HepG2 (cell line): ENCODE results near the gene SLC6A8. TPM values are rescaled to one million over a fixed set of nuclear protein-coding genes. Genes with fewer than 3 reads are reported as not detected.

Experiments
- DMTF1 ChIP-seq: sonication (generic); formaldehyde crosslinking; IDR thresholded peaks from 2 replicates; pipeline ENCODE4 v1.4.0; 2020; ENCODE audit warnings: mild to moderate bottlenecking, missing genetic modification reagents
- NR2F6 ChIP-seq, 2 experiments: IDR thresholded peaks; 2 replicates each; pipeline ENCODE4 v1.6.1; 2016; ENCODE audit warnings: antibody characterized with exemption in 1 of 2, mild to moderate bottlenecking in 1 of 2
- NR3C1 ChIP-seq: sonication (generic); formaldehyde crosslinking; IDR thresholded peaks from 2 replicates; pipeline ENCODE4 v1.4.0; 2020; ENCODE audit warnings: missing genetic modification reagents
- PREB ChIP-seq: sonication (generic); formaldehyde crosslinking; IDR thresholded peaks from 2 replicates; pipeline ENCODE4 v1.4.0; 2020; ENCODE audit warnings: missing genetic modification reagents
- RBFOX2 ChIP-seq: fragments of 200-400 bp; formaldehyde crosslinking; IDR thresholded peaks from 2 replicates; pipeline ENCODE4 v1.6.1; 2017; ENCODE audit warnings: low read depth, mild to moderate bottlenecking, low read length
- SRSF1 ChIP-seq: fragments of 200-400 bp; formaldehyde crosslinking; optimal IDR thresholded peaks from 2 replicates; pipeline ENCODE3; 2017; ENCODE audit warnings: mild to moderate bottlenecking, low read depth, low read length, moderate library complexity
- ZBTB40 ChIP-seq, 2 experiments: fragments of 450-650 bp in 1 of 2; sonication (generic) in 1 of 2; formaldehyde crosslinking in 1 of 2; IDR thresholded peaks; 2 replicates each; pipeline versions ENCODE4 v1.6.1 to v1.8.0; 2016 to 2022; ENCODE audit warnings: antibody characterized with exemption in 1 of 2, mild to moderate bottlenecking in 1 of 2, missing genetic modification reagents in 1 of 2
- ZFP36L2 ChIP-seq: sonication (generic); formaldehyde crosslinking; IDR thresholded peaks from 2 replicates; pipeline ENCODE4 v1.4.0; 2020; ENCODE audit warnings: missing genetic modification reagents
- polyA plus RNA-seq, 8 experiments: library from polyadenylated mRNA; depleted of rRNA in 3 of 8; stranded (reverse) in 7 of 8; unstranded in 1 of 8; fragments of >200 nt; fragmentation: Illumina TruSeq in 4 of 8; extraction: Trizol in 4 of 8; gene quantifications; 2 replicates each; pipeline versions ENCODE4 v1.2.1 to v1.2.3, GENCODE V29; 2011 to 2016; ENCODE audit warnings: low read depth in 4 of 8, missing spikeins in 1 of 8, mixed read lengths in 1 of 8; ENCODE audit not compliant: insufficient read depth in 1 of 8
- total RNA-seq, 5 experiments: library from RNA; depleted of rRNA; stranded (reverse); fragments of >200 nt; fragmentation: Illumina TruSeq; extraction: Trizol; gene quantifications; 2 replicates each; pipeline ENCODE4 v1.2.3, GENCODE V29; 2016; ENCODE audit warnings: low read depth in 1 of 5
- TF ChIP-seq, protein P1 (sequence below): sonication (generic); formaldehyde crosslinking; IDR thresholded peaks from 2 replicates; pipeline ENCODE4 v1.4.0; 2020; ENCODE audit warnings: missing genetic modification reagents

Gene SLC6A8
- total and polyA plus RNA-seq, 2 of the 13 experiments (the other 11 are each of a cell fraction or from before 2014, with no cell fraction given) = 13.9 to 176 TPM

GRCh38 chrX:153642655-153643430 lies 44.9 kb upstream of the SLC6A8 start (continued):
- TF ChIP-seq, protein P1, sequence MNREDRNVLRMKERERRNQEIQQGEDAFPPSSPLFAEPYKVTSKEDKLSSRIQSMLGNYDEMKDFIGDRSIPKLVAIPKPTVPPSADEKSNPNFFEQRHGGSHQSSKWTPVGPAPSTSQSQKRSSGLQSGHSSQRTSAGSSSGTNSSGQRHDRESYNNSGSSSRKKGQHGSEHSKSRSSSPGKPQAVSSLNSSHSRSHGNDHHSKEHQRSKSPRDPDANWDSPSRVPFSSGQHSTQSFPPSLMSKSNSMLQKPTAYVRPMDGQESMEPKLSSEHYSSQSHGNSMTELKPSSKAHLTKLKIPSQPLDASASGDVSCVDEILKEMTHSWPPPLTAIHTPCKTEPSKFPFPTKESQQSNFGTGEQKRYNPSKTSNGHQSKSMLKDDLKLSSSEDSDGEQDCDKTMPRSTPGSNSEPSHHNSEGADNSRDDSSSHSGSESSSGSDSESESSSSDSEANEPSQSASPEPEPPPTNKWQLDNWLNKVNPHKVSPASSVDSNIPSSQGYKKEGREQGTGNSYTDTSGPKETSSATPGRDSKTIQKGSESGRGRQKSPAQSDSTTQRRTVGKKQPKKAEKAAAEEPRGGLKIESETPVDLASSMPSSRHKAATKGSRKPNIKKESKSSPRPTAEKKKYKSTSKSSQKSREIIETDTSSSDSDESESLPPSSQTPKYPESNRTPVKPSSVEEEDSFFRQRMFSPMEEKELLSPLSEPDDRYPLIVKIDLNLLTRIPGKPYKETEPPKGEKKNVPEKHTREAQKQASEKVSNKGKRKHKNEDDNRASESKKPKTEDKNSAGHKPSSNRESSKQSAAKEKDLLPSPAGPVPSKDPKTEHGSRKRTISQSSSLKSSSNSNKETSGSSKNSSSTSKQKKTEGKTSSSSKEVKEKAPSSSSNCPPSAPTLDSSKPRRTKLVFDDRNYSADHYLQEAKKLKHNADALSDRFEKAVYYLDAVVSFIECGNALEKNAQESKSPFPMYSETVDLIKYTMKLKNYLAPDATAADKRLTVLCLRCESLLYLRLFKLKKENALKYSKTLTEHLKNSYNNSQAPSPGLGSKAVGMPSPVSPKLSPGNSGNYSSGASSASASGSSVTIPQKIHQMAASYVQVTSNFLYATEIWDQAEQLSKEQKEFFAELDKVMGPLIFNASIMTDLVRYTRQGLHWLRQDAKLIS = no peak
- TF ChIP-seq PREB (CRISPR knock-in tag) (no peak), SRSF1 (no peak), DMTF1 (CRISPR knock-in tag) (no peak), ZBTB40 (IDR thresholded peaks at IDR 0.05) (no peak), ZBTB40 (CRISPR knock-in tag; IDR thresholded peaks at IDR 0.05) (no peak), NR2F6 (IDR thresholded peaks at IDR 0.05) (no peak), NR2F6 (CRISPR knock-in tag; IDR thresholded peaks at IDR 0.05) (no peak), RBFOX2 (peak; percentile 58; the same call in 1 of the 2 replicates), ZFP36L2 (CRISPR knock-in tag) (no peak), NR3C1 (CRISPR knock-in tag) (no peak)
